Thyroid gland (tissue), 4 donors: ENCODE results near the gene UCKL1.

Experiments used
- CTCF ChIP-seq, 6 experiments: fragments of 200-600 bp in 3 of 6; fragments of 450-650 bp in 3 of 6; sonication (generic) in 3 of 6; IDR thresholded peaks; one replicate each; pipeline ENCODE4 v1.5.1; 2016 to 2019; ENCODE audit warnings: antibody characterized with exemption in 6 of 6, mild to moderate bottlenecking in 2 of 6, inconsistent platforms in 1 of 6, moderate library complexity in 1 of 6
- POLR2A ChIP-seq, 2 donors: fragments of 450-650 bp; IDR thresholded peaks; one replicate each; pipeline ENCODE4 v1.6.1; 2017; ENCODE audit warnings: antibody characterized with exemption in 2 of 2, mild to moderate bottlenecking in 2 of 2, moderate library complexity in 1 of 2

GRCh38 chr20:63933646-63934045, 22.6 kb downstream of the UCKL1 start:
- TF ChIP-seq CTCF (IDR thresholded peaks at IDR 0.05) (no peak), POLR2A (IDR thresholded peaks at IDR 0.05) (no peak)
